GM13976 (cell line): Measurements from ENCODE around the gene SASH1.

ENCODE experiments used
- DNase-seq: peaks from one replicate; pipeline ENCODE4 v3.0.0; 2012; ENCODE audit warnings: low spot score
- in situ Hi-C: fragments of 300-500 bp; cut with MboI; formaldehyde crosslinking; loops from one replicate; pipeline ENCODE4 v1.12.0; 2022; ENCODE audit warnings: low sequenced_read_pairs, mixed read lengths, inconsistent platforms; ENCODE audit not compliant: unreplicated experiment
- TF ChIP-seq, protein P1 (sequence below): IDR thresholded peaks from 2 replicates; pipeline ENCODE4 v1.5.1; 2012; ENCODE audit warnings: borderline replicate concordance, mild to moderate bottlenecking; ENCODE audit not compliant: insufficient read depth; ENCODE audit errors: extremely low read depth, missing control alignments, control extremely low read depth

Gene SASH1

DNA sequence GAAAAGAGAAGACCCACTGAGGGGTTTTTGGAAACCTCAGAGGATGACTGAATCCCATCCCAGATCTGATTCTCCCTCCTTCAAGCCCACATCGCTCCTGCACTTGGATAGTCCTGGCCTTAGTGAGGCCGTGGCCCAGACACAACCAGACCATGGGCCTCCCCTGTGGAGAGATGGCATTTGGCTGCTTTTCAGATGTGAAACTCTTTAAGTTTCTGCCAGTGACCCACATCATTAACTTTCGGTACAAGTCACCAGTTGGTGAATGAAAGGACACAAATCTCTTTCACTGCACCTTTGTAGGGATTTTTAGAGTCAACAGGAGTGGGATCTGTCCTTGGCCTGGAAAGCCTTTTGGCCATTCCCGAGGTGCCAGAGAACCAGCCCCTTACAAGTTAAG, 116.6 kb downstream of the SASH1 start:
- in situ Hi-C loops = loop anchor here (25.0 kb wide), 2 partner anchors 272 to 947 kb away; partner anchors contain the start of gene SAMD5
- TF ChIP-seq, protein P1, sequence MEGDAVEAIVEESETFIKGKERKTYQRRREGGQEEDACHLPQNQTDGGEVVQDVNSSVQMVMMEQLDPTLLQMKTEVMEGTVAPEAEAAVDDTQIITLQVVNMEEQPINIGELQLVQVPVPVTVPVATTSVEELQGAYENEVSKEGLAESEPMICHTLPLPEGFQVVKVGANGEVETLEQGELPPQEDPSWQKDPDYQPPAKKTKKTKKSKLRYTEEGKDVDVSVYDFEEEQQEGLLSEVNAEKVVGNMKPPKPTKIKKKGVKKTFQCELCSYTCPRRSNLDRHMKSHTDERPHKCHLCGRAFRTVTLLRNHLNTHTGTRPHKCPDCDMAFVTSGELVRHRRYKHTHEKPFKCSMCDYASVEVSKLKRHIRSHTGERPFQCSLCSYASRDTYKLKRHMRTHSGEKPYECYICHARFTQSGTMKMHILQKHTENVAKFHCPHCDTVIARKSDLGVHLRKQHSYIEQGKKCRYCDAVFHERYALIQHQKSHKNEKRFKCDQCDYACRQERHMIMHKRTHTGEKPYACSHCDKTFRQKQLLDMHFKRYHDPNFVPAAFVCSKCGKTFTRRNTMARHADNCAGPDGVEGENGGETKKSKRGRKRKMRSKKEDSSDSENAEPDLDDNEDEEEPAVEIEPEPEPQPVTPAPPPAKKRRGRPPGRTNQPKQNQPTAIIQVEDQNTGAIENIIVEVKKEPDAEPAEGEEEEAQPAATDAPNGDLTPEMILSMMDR = no peak
- DNase-seq = no peak

DNA sequence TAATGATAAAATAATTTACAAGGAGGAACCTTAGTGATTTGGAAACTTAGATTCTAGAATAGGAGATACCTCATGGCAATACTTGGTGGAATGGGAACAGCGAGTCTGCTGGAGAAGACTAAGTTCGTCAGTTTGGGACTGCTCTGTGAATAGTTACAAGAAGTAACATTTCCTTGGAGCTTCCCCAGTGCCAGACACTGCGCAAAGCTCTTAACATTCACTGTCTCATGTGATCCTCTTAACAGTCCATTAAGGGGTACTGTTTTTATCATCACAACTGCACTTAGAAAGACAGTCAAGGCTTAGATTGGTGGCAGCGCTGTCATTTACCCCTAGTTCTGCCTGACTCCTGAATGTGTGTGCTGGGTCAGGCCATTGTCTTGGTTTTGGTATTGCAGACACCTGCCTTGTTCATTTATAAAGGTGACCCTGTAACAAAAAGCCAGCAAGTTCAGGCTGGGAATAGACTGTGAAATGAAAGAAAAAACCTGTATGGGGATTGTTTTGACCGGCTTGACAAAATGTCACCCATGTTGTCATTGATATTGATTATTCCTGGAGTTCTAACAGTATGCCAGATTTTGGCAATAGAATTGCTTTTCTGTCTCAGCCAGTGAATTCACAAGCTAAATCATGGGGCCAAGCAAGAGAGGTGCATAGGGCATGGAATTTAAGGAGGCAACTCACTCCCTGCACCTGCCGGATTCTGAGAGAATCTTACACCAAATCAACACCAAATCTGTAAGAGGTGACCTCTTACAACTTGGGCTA, 118.4 kb downstream of the SASH1 start:
- no peak for DNase-seq
- TF ChIP-seq, protein P1 = no peak
- in situ Hi-C loops = loop anchor here (25.0 kb wide), 2 partner anchors 274 to 949 kb away; partner anchors contain the start of gene SAMD5

DNA sequence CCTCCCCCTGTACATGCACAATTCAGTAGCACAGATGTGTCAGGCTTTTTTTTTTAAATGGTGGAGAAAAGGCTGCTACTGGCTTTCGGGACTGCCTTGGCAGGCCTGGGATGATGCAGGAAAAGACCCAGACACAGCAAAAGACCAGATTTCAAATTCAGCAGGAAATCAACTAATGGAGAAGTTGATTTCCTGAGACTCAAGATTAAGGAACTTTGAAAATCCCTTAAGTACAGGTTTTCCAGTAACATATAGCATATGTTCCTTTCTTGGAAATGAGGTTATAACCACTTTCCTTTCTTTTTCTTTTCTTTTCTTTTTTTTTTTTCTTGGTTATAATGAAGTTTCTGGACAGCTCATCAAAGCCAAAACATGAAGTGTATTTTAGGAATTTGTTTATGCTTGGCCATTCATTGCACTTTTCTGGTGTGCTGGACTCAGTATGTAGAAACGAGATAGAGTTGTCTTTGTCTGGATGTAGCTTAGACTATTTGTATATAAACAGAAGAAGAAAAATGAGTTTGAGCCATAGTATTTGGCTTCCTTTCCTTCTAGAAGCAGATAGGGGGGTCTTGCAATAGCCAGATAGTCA, 119.4 kb downstream of the SASH1 start:
- TF ChIP-seq, protein P1 = no peak
- DNase-seq = no peak
- in situ Hi-C loops = loop anchor here (25.0 kb wide), 2 partner anchors 275 to 950 kb away; partner anchors contain the start of gene SAMD5

DNA sequence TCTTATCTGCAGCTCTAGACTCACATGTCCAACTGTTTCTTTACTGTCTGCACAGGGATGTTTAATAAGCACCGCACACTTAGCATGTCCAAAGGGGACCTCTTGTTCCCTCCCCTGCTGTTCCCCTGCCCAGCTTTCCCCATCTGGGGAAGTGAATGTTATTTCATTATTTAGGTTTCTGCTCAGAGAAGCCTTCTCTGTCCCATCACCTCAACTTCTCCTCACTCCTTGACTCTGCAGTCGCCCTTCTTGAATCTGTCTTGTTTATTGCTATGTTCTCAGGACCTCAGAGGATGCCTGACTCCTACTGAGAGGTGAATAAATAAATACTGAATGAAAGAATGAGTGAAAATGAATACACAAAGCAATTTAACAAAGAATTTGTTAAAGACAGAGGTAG, 121.0 kb downstream of the SASH1 start:
- in situ Hi-C loops = loop anchor here (25.0 kb wide), 2 partner anchors 276 to 951 kb away; partner anchors contain the start of gene SAMD5
- TF ChIP-seq, protein P1 = no peak
- DNase-seq = no peak

DNA sequence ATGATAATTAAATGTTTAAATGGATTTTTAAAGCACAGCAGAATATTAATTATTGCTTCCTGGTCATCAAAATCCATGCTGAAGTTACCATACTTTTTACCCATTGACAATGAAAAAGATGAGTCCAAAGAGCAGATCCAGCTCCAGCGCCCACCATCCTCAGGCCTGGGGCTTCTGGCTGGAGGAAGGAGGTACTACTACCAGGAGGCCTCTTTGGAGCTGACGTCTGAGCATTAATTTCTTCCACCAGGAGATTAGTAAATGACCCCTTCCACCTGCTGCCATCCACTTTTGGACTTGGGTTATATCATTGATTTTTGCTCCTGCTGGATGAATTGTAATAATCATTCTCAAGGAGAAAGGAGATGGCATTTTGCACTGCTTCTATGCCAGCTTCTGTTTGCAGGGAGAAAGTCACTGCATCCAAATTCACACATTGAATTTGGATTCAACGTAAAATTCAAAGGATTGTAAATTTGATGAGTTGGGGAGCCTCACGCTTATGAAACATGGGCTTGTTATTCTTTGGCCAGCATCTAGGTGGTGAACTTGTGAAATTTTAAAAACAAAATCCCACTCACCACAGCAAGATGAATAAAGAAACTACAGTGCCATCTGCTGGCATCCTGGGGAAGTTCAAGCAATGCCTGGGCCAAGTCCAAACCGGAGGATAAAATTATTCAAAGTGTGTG, 121.8 kb downstream of the SASH1 start:
- in situ Hi-C loops = loop anchor here (25.0 kb wide), 2 partner anchors 277 to 952 kb away; partner anchors contain the start of gene SAMD5
- peak; percentile 65 for DNase-seq
- TF ChIP-seq, protein P1 = peak; percentile 63

DNA sequence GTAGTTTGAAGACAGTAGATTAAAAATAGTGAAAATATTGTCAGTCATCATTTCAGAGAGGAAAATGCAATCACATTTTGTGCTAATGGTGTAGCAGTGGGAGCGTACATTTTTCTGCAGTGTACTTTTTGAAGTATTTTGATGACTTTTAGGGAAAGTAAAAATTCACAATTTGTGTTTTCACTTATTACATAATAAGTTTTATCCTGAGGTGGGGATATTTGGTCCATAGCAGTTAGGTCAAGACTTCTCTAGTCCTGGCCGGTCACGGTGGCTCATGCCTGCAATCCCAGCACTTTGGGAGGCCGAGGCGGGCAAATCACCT, 122.3 kb downstream of the SASH1 start:
- DNase-seq = no peak
- in situ Hi-C loops = loop anchor here (25.0 kb wide), 2 partner anchors 278 to 953 kb away; partner anchors contain the start of gene SAMD5
- TF ChIP-seq, protein P1 = no peak
